HS-27A (cell line): ENCODE data around the gene ZNRF3.

Source experiments
- DNase-seq: peaks from one replicate; pipeline ENCODE4 v3.0.0-alpha.2; 2012; ENCODE audit warnings: low read depth, missing footprints

ZNRF3 gene

DNA sequence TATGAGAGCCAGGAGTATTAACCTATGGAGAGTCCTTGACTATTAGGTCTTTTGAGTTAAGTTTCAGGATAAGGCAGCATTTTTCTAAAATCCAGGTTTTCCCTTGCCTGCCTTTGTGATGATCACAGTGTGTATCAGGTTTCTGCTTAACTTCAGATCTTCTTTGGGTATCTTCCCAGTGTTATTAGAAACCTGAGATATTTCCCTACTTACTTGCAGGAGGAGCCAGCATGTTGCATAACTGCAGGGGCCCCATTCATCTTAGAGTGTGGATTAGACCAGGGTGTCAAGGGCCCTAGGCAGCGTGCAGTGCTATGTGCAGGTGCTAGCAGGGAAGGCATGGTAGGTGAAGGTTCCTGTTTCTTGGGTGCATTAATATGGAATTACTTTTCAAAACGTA is 69.5 kb downstream of the ZNRF3 start:
- no peak for DNase-seq

DNA sequence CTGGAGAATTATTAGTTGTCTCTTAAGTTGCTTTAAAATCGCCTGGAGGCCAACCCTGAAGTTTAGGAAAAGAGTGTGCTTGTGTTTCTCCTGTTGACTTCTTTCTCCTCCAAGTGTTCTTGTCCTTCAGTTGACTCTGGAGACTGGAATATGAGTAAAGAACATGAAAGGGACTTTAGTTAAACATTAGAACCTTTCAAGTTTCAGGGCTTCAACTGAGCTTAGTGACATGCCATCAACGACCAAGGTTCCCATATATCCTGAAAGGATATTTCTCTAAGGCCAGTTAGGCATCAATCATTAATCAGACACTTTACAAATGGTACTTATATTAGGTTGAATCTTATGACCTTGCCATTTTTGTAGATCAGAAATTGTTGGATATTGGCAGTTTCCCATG is 70.0 kb downstream of the ZNRF3 start:
- no peak for DNase-seq

DNA sequence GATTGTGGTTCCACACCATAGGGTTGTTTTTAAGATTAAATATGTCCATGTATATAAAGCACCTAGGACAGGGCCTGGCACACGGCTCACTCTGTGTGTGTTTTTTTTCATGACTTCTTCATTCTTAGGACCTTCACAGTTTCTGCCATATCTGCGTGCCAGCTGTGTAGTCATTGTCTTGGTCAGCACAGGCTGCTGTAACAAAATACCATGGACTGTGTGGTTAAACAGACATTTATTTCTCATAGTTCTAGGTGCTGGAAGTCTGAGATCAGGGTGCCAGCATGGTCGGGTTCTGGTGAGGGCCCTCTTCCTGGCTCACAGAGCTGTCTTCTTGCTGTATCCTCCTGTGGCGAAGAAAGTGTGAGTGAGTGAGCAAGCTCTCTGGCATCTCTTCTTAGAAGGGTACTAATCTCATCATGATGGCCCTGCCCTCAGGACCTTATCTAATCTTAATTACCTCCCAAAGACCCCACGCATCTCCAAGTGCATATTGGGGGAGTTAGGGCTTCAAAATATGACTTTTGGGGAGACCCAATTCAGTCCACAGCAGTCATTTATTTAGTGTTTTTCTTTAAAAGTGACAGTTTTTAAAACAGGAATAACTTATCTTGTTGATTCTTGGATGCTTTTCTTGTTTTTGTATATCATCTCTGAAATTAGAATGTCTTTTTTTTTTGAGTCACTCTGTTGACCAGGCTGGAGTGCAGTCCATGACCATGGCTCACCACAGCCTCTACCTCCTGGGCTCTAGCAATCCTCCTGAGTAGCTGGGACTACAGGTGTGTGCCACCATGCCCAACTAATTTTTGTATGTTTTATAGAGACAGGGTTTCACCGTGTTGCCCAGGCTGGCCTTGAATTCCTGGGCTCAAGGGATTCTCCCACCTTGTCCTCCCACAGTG is 70.9 kb downstream of the ZNRF3 start:
- DNase-seq: no peak

DNA sequence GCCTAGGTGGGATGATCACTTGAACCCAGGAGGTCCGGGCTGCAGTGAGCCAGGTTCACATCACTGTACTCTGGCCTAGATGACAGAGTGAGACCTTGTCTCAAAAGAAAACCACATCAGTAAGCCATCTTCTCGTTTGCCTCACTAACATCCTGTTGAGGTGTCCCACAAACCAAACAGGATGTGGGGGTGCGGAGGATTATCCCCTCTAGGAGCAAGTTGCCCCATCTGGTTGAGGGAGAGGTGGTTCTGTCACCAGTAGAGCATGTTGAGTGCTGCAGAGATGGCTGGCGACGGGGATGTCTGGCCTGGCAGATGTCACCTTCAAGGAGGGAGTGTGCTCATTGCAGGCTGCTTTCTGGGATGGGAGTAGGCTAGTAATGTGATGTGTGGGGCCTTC is 72.4 kb downstream of the ZNRF3 start:
- no peak for DNase-seq

DNA sequence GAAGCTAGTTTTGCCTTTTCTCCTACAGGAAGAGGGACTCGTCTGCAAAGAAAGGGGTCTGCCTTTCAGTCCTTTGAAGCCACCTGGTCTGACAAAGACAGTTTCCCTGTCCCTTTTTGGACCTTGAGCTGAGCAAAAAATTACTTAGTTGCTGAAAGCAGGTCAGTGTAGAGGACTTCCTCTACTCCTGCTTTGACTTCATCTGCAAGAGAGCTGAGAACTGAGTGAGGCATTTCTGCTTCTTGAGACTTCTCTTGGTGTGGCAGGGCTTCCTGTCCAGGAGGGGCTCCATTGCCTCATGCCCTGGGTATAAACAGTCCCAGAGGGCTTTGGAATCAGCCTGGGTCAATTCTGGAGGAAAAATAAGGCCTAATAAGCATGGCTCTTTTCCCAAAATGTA is 73.1 kb downstream of the ZNRF3 start:
- DNase-seq: no peak

DNA sequence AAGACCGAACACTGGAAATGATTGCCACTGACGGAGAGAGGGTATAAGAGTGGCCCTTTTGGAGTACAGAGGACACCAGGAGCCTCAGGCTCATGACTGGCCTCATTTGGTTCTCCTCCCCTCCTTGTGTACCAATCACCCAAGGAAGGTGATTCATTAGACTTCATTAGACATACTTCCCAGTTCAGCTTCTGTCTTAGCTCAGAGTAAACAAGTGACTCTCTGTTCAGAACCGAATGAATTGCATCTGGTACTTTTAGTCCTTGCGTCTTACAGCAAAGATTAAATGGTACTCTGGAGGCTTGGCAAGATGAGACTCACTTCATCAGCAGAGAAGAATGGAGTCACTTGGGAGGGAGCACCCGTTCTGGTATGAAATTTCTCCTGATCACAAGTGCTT is 75.2 kb downstream of the ZNRF3 start:
- DNase-seq: no peak

DNA sequence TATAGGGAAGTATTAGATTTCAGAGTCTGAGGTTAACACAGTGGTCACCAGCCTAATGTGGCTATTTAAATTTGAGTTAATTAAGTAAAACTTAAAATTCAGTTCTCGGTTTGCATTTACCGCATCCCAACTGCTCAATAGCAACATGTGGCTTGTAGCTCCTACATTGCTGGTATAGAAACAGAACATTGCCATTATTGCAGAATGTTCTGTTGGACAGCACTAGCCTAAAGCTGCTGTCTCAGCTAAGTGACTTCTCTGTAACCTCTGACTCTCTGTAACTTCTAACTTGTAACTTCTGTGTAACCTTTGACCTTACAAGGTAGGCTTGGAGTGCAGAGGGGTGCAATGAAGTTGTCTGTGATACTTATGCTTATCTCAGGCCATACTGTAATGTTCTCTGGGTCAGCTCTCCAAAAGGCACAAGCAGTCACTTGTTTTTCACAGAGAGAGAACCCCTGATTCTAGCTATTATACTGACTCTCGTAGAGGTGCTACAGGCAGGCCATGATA is 78.7 kb downstream of the ZNRF3 start:
- DNase-seq: no peak

DNA sequence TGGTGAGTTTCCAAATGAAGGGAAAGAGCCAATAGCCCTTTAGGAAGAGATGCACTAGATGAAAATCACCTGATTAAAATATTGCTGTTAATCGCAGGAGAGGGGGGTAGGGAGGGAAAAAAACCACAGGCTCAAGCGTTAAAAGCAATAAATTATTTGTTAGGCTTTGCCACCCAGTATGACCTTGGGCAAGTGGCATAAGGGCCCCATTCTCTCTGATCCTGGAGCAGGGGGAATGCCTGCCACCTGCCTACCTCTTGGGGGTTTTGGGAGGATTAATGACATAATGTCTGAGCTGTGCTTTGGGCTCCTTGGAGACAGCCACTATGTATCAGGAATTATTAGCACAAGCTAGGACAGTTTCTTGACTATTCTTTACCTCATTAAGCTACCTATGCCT is 80.0 kb downstream of the ZNRF3 start:
- DNase-seq: no peak

DNA sequence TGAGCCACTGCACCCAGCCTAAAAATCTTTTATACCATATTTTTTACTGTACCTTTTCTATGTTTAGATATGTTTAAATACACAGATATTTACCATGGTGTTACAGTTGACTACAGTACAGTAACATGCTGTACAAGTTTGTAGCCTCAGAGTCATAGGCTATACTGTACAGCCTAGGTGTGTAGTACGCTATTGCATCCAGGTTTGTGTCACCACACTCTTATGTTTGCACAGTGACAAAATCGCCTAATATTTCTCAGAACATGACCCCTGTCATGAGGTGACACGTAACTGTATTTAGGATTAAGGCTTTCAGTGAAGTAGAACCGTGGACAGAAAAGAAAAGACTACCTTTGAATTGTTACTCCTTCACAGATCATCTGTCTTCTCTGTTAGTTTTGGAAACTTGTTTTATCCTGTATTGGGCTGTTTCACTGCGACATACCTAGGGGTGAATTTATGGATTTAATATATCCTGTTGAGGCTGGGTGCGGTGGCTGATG is 83.8 kb downstream of the ZNRF3 start:
- no peak for DNase-seq

DNA sequence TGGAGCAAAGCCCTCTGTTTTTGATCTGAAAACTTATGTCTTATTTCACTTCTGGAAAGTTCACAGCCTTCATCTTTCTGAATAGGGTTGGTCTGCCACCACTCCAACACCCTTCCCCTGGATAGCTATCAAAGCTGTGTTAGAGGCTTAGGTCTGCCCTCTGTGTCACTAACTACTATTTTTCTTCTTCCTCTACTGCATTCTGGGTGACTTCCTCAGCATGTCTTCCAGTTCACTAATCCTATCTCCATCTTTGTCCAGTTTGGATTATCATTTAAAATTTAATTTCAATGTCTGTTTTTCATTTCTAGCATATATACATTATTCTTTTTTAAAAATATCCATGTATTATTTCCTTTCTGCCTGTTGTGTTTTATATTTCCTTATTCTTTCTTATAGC is 84.6 kb downstream of the ZNRF3 start:
- DNase-seq: no peak

DNA sequence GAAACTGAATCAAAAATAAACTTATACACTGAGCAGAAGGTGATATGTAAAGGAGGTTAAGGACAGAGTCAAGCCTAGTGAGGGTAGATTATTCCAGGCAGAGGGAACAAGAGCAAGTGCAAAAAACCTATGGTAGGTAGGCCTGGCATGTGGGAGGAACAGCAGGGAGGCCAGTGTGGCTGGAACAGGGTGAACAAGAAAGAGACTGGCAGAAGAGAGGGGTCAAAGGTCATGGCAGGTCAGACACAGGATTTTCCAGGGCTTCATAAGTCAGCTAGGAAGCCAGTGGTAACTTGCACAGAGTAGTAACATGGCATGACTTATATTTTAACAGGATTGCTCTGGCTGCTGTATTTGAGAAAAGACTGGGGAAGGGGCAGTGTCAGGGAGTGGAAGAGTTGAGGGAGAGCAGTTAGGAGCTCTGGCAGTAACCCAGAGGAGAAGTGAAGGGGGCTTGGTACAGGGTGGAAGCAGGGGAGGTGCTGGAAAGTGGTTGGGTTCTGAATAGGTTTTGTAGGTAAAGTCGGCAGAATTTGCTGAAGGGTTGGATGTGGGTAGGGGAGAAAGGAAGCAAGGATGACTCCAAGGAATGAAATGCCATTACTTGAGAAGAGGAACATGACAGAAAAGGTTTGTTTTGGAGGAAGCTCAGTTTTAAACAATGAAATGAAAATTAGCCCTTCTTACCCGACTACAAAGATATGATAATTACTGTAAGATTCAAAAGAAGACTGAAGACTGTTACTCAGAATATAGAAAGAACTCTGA is 86.2 kb downstream of the ZNRF3 start:
- no peak for DNase-seq

DNA sequence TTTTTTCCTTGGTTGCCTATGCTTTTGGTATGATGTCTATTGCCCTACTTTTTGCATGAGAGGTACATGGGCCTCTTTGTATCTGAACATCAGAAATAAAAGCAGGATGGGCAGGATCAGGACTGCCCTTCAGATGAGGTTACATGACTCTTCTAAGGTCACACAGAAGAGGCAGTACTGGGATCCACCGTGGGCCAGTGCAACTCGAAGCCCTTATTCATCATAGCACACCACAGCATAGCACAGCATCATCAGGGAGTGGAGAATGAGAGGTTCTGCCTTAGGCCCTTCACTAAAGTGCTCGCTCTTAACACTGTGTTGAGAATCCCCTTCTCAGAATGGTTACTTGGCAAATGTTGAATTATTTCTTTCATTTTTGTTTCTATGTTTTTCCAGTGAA is 90.0 kb downstream of the ZNRF3 start:
- DNase-seq: no peak

DNA sequence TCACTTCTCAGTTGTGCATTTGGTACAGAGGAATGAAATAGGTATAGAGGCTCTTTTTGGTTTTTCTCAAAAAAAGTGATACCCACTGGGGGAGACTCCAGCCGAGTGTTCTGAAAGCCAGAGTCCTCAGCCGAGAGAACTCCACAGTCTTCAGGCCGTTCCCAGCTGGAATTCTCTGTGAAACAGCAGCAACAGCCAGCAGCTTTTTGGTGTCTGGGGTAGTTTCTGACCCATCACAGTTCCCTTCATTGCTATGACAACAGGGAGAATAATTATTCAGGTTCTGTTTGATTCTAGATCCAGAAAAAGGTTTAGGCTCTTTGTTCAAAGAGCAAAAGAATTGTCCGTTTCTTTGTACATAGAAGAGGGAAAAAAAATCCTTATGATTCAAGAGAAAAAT is 93.7 kb downstream of the ZNRF3 start:
- DNase-seq: no peak

DNA sequence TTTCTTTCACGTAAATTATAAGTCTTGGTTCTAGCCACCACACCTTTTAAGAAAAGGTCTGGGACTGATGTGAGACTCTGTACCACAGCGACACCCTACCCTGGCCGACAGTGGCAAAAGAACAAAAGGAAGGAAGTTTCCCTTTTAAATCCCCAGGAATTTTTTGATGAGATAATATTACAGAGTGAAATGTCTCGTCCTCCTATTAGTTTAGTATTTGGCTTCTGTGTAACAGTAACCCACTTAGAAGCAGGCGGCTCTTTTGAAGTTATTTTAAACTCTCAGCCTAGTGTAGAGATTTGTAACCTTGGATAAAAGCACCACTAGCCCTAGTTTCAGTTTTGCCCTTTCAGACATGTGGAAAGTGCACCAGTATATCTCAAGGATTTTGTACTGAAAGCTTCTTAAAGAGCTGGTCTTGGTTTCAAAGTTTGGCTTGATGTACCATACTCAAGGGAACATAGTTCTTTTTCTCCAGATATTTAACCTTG is 94.2 kb downstream of the ZNRF3 start:
- no peak for DNase-seq

DNA sequence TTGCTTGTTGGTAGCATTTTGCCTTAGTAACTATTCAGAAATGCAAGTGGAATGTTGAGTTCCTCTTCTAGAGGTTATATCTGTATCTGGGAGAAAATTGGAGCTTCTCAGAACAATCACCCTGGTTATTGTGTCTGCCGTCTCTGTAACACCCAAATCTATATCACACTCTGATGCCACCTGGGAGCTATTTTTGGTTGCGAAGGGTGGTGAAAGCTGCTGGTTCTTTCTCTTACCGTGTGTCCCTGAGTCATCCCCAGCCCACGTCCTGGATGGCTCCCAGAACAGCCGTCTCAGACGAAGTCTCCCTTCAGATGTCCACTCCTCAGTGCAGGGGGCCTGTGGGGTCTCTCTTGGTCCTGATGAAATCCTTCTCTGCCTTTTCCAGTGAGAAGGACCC is 94.8 kb downstream of the ZNRF3 start:
- no peak for DNase-seq

DNA sequence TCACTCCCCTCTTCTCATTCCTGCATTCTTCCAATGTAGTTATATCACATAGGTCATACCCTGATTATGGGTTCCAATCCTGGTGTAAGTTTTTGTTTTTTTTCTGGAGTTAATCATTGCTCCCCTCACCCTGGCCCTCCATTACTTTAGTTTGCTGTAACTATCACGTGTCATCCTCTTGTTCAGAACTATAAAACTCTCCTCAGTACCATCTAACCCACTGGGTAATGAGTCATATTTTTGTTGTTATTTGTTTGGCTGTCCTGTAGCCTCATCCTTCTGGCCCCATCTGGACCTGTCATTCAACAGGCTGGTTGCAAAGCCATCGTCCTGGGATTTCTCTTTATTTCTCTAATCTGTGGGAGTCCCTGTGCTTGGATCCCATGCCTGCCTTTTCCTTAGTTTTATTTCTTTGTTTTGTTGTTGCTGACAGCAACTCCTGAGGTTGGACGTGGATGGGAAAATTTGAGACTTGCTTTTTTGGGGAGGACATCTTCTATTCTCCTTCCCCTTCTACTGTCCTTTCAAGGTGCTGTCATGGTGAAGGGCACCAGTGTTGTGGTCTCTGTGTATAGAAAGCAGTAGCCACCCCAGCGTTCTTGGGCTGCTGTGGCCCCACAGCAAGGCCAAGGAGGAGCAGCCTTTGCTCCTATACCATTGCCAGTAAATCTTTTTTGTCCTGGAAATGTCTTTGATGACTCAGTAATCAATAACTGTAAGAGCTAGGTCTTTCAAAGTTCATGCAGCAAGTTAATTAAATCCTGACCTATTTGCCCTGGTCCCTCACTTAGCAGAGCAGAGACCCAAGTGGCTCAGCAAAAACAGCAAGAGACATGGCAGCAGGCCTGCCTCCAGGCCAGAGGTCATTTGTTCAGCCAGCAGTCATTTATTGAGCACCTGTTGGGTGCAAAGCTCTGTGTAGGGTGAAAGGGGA is 95.8 kb downstream of the ZNRF3 start:
- DNase-seq: no peak

DNA sequence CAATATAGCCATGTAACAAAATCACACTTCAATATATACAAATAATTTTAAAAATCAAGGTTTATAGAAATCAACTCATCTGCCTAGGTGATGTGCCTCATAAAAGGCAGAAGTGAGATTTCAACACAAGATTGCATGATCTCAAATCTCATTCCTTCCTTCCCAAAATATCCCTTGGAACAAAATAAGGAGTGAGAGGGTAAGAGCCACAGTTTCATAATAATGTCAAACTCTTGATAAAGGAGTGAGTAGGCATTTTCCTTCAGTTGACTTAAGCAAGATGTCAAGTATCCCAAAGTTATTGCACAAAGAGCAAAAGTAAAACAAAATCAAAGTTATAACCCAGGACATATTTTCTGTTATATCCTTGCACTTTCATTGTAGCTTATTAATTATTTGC is 97.0 kb downstream of the ZNRF3 start:
- no peak for DNase-seq

DNA sequence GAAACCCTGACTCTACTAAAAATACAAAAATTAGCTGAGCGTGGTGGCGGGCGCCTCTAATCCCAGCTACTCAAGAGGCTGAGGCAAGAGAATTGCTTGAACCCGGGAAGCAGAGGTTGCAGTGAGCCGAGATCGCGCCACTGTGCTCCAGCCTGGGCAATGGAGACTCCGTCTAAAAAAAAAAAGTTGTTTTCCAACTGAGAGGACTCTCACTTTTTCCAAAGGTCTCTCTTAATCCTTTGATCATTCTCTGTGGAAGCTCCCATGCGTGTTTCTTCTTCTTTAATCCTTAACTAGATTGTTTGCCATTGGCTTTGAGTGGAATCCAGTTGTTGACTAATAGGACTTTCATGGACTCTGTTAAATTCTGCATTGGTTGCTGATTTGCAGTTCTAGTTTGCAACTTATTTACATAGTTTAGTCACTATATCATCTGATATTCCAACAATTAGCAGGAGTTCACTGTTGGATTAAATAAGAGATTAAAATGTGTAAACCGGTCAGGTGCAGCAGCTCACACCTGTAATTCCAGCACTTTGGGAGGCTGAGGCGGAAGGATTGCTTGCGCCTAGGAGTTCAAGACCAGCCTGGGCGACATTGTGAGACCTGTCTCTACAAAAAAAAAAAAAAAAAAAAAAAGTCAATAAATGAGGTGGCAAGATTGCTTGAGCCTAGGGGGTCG is 98.6 kb downstream of the ZNRF3 start:
- DNase-seq: no peak

DNA sequence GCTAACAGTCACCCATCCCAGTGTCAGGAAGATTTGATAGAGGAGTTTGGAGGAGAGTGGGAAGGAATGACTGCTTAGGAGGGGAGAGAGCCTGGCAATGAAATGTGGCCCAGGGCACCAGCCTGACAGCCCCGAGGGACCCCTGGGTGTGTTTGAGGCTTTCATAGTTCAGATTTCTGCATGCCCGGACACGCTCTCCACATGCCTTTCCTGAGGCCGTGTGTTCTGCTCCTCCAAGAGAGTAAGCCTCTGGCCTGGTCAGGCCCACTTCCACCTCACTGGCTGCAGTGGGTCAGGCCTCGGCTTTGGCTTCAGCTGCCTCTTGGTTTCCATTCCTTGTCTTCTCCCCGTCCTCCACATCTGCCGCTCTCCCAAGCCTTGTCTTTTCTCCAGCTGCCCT is 99.8 kb downstream of the ZNRF3 start:
- DNase-seq: no peak

DNA sequence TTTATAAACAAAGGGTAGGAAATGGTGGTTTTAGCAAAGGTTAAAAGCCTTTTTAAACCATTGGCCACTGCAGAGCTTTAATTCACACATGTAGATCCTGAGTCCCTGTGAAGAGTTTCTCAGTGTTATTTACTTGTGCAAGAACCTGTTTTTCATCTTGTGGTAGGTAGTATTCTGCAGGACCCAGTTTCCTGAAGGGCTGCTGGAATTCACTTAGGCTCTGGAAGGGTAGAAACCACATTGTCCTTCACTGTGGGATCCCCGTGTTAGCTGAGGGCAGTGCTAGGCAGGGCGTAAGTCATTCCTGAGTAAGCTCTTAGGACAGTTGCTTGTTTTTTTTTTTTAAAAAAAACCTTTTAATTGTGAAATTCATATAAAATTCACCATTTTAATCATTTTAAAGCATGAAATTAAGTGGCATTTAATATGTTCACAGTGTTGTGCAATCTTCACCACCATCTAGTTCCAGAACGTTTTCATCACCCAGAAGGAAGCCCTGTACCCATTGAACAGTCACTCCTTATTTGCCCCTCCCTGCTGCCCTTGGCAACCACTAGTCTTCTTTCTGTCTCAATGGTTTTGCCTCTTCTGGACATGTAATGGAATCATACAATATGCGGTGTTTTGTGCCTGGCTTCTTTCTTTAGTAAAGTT is 100.5 kb downstream of the ZNRF3 start:
- no peak for DNase-seq
